ENCODE measurements around the gene DNAH2.

The DNAH2 gene

DNA sequence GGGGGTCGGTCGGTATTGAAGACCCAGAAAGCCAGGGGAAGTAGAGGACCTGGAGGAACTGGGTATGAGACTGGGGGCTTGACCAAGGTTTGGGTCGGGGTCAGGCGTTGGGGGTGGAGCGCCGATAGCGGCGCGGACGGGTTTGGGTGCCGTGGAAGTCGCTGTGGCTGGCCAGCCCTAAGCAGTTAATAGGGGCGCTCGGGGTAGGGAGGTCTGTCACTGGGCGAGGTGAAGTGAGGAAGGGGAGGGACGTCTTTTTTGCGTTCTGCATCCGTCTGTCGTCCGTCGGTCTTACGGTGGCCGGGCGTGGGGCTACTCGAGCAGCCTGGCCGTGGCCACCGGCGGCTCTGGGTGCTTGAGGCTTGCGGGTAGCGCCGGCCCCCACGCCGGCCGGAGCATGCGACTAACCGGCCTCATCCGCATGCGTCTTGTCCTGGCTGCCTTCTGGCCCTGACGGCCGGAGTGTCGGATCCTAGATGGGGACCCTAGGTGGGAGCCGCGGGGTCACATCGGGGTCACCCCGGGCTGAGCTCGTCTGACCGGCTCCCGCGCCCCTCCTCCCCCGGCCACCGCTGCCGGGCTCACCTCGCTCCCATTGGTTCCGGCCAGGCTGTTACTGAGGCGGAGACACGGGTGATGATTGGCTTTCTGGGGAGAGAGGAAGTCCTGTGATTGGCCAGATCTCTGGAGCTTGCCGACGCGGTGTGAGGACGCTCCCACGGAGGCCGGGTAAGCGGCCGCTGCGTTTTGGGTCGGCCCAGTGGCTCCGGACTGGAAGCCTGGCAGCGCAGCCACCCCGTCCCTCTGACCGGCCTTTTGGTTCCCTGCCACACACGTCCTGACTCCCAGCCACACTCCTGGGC is 127.0 kb downstream of the DNAH2 start:
- Histone ChIP-seq H3K27ac (ENCODE audit: low read length) (peak overlapping the region; percentile 93), H4K20me1 (ENCODE audit: insufficient read depth, low read length) (no peaks in the 10 kb centered on the region), H3K9me3 (replicated peaks; ENCODE audit: insufficient read depth, low read length) (no peaks in the 10 kb centered on the region), H3K9me2 (replicated peaks; ENCODE audit: insufficient read depth, low read length) (no peaks in the 10 kb centered on the region), H3K27me3 (replicated peaks; ENCODE audit: insufficient read depth, low read length) (no peaks in the 10 kb centered on the region), H3K4me1 (ENCODE audit: low read length) (peaks cover 13% of the 10 kb centered on the region), H3K4me3 (ENCODE audit: low read length) (peak overlapping the region; percentile 94), H3K36me3 (replicated peaks; ENCODE audit: insufficient read depth, low read length) (no peaks in the 10 kb centered on the region), H3K4me2 (ENCODE audit: low read depth, low read length) (peak overlapping the region; percentile 100), H2AFZ (ENCODE audit: low read length) (peak overlapping the region; percentile 77), H3K79me2 (ENCODE audit: low read length) (0 out of 2 replicates have a peak, but pooled peaks cover 7% of the 10 kb centered on the region), H3F3A (ENCODE audit: insufficient read depth, low read length) (peaks cover 32% of the 10 kb centered on the region), H3K9ac (ENCODE audit: low read length) (peak overlapping the region; percentile 98)
- peak; percentile 93 for DNase-seq
- TF ChIP-seq CTCF (IDR thresholded peaks at IDR 0.05; ENCODE audit: low read length) = no peak
- no peak for TF ChIP-seq EZH2 (optimal IDR thresholded peaks at IDR 0.05; ENCODE audit: low read depth, low read length)
- TF ChIP-seq EZH2phosphoT487 (IDR thresholded peaks at IDR 0.05; ENCODE audit: low read length) = no peak

GRCh38 chr17:7845359-7846062 is 128.0 kb downstream of the DNAH2 start:
- H3K4me2 ChIP-seq (ENCODE audit: low read depth, low read length) = peak overlapping the region; percentile 100
- no peaks in the 10 kb centered on the region for H3K9me2 ChIP-seq (replicated peaks; ENCODE audit: insufficient read depth, low read length)
- H3K79me2 ChIP-seq (ENCODE audit: low read length) = 0 out of 2 replicates have a peak, but pooled peaks cover 7% of the 10 kb centered on the region
- peak overlapping the region; percentile 93; the same call in 1 of the 2 replicates for H3K27ac ChIP-seq (ENCODE audit: low read length)
- peak overlapping the region; percentile 98; the same call in 1 of the 2 replicates for H3K9ac ChIP-seq (ENCODE audit: low read length)
- peaks cover 32% of the 10 kb centered on the region for H3F3A ChIP-seq (ENCODE audit: insufficient read depth, low read length)
- H3K27me3 ChIP-seq (replicated peaks; ENCODE audit: insufficient read depth, low read length) = no peaks in the 10 kb centered on the region
- H2AFZ ChIP-seq (ENCODE audit: low read length) = peak overlapping the region; percentile 77
- TF ChIP-seq EZH2phosphoT487 (IDR thresholded peaks at IDR 0.05; ENCODE audit: low read length) (no peak), CTCF (IDR thresholded peaks at IDR 0.05; ENCODE audit: low read length) (no peak), EZH2 (optimal IDR thresholded peaks at IDR 0.05; ENCODE audit: low read depth, low read length) (no peak)
- no peak for DNase-seq
- H3K9me3 ChIP-seq (replicated peaks; ENCODE audit: insufficient read depth, low read length) = no peaks in the 10 kb centered on the region
- H3K4me3 ChIP-seq (ENCODE audit: low read length) = peak overlapping the region; percentile 94
- no peaks in the 10 kb centered on the region for H3K36me3 ChIP-seq (replicated peaks; ENCODE audit: insufficient read depth, low read length)
- H3K4me1 ChIP-seq (ENCODE audit: low read length) = peaks cover 13% of the 10 kb centered on the region
- H4K20me1 ChIP-seq (ENCODE audit: insufficient read depth, low read length) = no peaks in the 10 kb centered on the region

DNA sequence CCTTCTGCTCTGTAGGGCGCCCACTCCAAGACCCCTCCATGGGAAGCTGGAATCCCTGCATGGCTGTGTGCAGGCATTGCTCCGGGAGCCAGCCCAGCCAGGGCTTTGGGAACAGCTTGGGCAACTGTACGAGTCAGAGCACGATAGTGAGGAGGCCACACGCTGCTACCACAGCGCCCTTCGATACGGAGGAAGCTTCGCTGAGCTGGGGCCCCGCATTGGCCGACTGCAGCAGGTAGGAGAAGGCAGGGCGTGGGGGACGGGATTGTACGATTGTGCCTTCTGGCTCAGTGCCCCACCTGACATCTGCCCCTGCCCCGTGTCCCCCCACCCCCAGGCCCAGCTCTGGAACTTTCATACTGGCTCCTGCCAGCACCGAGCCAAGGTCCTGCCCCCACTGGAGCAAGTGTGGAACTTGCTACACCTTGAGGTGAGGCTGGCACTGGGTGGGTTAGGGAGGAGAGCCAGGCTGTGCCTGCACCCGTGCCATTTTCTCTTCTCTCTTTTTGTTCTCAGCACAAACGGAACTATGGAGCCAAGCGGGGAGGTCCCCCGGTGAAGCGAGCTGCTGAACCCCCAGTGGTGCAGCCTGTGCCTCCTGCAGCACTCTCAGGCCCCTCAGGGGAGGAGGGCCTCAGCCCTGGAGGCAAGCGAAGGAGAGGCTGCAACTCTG is 128.7 kb downstream of the DNAH2 start:
- Histone ChIP-seq H3K4me3 (ENCODE audit: low read length) (no peak overlapping the region), H3K27ac (ENCODE audit: low read length) (no peak overlapping the region), H3K27me3 (replicated peaks; ENCODE audit: insufficient read depth, low read length) (no peaks in the 10 kb centered on the region), H4K20me1 (ENCODE audit: insufficient read depth, low read length) (no peaks in the 10 kb centered on the region), H3K9ac (ENCODE audit: low read length) (no peak overlapping the region), H3K36me3 (replicated peaks; ENCODE audit: insufficient read depth, low read length) (no peaks in the 10 kb centered on the region), H3K4me1 (ENCODE audit: low read length) (peaks cover 12% of the 10 kb centered on the region), H3K4me2 (ENCODE audit: low read depth, low read length) (no peak overlapping the region), H2AFZ (ENCODE audit: low read length) (no peak overlapping the region), H3K9me3 (replicated peaks; ENCODE audit: insufficient read depth, low read length) (no peaks in the 10 kb centered on the region), H3K79me2 (ENCODE audit: low read length) (peaks cover 10% of the 10 kb centered on the region), H3K9me2 (replicated peaks; ENCODE audit: insufficient read depth, low read length) (no peaks in the 10 kb centered on the region), H3F3A (ENCODE audit: insufficient read depth, low read length) (peaks cover 30% of the 10 kb centered on the region)
- no peak for TF ChIP-seq CTCF (IDR thresholded peaks at IDR 0.05; ENCODE audit: low read length)
- no peak for TF ChIP-seq EZH2phosphoT487 (IDR thresholded peaks at IDR 0.05; ENCODE audit: low read length)
- TF ChIP-seq EZH2 (optimal IDR thresholded peaks at IDR 0.05; ENCODE audit: low read depth, low read length) = no peak
- no peak for DNase-seq

Data from MM.1S (cell line).